Muscle layer of duodenum (tissue), 2 donors: ENCODE measurements around the gene FBXL22.

Source experiments
- H3K27ac ChIP-seq: one replicate; pipeline ENCODE4 v1.7.0; 2013; ENCODE audit warnings: mild to moderate bottlenecking, low read length
- H3K27me3 ChIP-seq: one replicate; pipeline ENCODE4 v1.7.0; 2013; ENCODE audit warnings: low read depth, mild to moderate bottlenecking, control low read depth, low read length
- H3K36me3 ChIP-seq, 2 donors: one replicate each; pipeline ENCODE4 v1.7.0; 2013; ENCODE audit warnings: low read length in 2 of 2, control low read depth in 1 of 2, mild to moderate bottlenecking in 1 of 2; ENCODE audit not compliant: insufficient read depth in 2 of 2, control insufficient read depth in 1 of 2
- H3K4me1 ChIP-seq, 2 donors: one replicate each; pipeline ENCODE4 v1.7.0; 2013; ENCODE audit warnings: low read length in 2 of 2, mild to moderate bottlenecking in 2 of 2, control low read depth in 1 of 2, moderate library complexity in 1 of 2; ENCODE audit not compliant: insufficient read depth in 2 of 2, control insufficient read depth in 1 of 2
- H3K4me3 ChIP-seq, 2 donors: one replicate each; pipeline ENCODE4 v1.7.0; 2013; ENCODE audit warnings: low read length in 2 of 2, low read depth in 1 of 2, mild to moderate bottlenecking in 1 of 2
- H3K9me3 ChIP-seq, 2 donors: one replicate each; pipeline ENCODE4 v1.7.0; 2013; ENCODE audit warnings: low read length in 2 of 2, control low read depth in 1 of 2, mild to moderate bottlenecking in 1 of 2; ENCODE audit not compliant: control insufficient read depth in 1 of 2
- donor health status: healthy.

FBXL22 gene

DNA sequence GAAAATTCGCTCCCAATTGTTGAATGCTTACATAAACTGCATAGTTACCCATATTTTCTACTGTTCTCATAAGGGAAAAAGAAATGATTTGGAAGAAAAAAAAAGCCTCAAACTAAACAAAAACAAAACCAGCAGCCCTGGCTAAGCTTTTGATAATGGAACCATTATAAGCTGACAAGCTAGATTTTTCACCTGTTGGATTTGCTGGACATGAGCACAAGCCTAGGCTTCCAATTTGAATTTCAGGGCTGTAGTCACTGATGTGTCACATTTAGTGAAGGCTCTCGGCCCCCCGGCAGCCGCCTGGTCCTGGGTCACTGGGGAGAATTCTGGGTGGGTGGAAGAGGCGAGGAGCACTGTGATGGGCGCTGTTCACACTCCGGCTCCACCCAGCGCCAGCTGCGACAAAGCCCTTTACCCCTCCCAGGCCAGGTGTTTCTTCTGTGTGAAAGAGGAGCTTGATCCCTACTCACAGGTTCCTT is 4.6 kb downstream of the FBXL22 start:
- Histone ChIP-seq H3K27ac (peak overlapping the region; percentile 69), H3K36me3 (no peaks in the 10 kb centered on the region), H3K27me3 (no peaks in the 10 kb centered on the region), H3K4me3 (peak overlapping the region; percentile 82 to 83), H3K4me1 (peaks cover 5 to 21% of the 10 kb centered on the region in 2 donors), H3K9me3 (no peaks in the 10 kb centered on the region)

DNA sequence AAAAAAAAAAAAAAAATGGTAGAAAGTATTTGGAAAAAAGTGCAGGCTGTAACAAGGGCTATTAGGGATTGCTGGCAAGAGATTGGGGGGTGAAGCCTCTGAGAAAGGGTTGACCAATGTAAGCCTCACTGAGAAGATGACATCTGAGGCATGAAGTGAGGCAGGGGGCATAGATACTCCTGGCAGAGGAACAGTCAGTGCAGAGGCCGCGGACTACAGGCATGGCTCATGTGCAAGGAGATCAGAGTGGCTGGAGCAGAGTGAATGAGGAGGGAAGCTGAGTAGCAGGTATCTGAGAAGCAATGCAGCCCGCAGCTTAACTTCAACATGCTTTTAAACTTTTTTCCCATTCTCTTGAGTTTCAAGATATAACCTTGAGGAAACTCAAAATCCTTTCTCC is 5.4 kb downstream of the FBXL22 start:
- Histone ChIP-seq H3K4me3 (no peak overlapping the region), H3K27ac (no peak overlapping the region), H3K4me1 (peaks cover 5 to 18% of the 10 kb centered on the region in 2 donors), H3K27me3 (no peaks in the 10 kb centered on the region), H3K9me3 (no peaks in the 10 kb centered on the region), H3K36me3 (peaks cover 4% of the 10 kb centered on the region in 2 donors)

DNA sequence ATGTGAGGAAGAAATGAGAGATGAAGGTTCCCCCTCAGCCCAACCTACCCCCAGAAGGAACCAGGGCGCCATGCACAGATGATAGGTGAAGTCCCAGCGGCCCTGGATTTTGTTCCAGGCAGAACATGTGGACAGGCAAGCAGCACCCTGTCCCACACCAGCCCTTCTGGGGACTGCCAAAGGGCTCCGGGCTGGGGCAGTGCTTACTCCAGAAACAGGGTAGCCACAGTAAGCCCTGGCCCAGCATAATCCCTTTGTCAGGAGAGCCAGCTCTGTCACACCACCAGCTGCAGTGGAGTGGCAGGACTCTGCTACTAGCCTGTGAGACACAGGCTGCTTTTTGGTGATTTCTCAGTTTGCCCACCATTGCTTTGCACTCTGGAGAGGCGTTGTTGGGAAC is 6.3 kb downstream of the FBXL22 start:
- no peak overlapping the region for H3K27ac ChIP-seq
- H3K36me3 ChIP-seq = peaks cover 13 to 14% of the 10 kb centered on the region in 2 donors
- peaks cover 5 to 10% of the 10 kb centered on the region in 2 donors for H3K4me1 ChIP-seq
- no peaks in the 10 kb centered on the region for H3K27me3 ChIP-seq
- no peaks in the 10 kb centered on the region for H3K9me3 ChIP-seq
- H3K4me3 ChIP-seq = no peak overlapping the region

DNA sequence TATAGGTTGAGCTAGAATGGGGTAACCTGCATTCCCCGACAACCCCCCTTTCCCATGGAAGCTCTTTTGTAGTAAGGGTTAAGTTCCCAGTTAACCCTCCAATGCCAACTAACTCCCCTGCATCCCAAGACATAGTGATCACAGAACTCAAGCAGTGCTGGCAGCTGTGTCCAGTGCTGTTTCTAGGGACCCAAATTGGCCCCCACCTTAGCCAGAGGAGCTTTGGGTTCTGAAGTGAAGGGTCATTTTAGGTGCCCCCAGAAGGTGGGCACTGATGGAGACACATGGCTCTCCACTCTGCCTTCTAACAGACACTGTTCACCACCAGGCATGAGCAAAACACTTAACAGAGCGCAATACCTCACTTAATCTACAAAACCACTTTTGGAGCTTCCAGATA is 7.1 kb downstream of the FBXL22 start:
- Histone ChIP-seq H3K27me3 (no peaks in the 10 kb centered on the region), H3K27ac (no peak overlapping the region), H3K9me3 (no peaks in the 10 kb centered on the region), H3K36me3 (peaks cover 20 to 21% of the 10 kb centered on the region in 2 donors), H3K4me3 (no peak overlapping the region), H3K4me1 (peaks cover under 1 to 10% of the 10 kb centered on the region in 2 donors)

DNA sequence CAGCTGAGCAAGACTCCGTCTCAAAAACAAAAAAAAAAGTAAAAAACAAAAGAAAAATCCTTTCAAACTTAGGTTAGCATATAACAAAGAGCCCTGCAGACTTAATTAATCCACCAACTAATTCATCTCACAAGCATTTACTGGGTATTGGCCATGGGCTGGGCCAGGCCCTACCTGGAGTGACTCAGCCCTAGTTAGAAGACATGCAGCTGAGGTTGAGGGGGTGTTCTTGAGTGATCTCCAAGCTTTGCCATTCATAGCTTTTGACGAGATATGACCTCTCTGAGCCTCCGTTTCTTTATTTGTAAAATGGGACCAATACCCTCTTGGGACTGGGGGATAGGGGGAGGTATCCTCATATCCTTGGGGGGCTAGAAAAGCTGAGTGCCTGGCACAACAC is 7.8 kb downstream of the FBXL22 start:
- Histone ChIP-seq H3K27ac (no peak overlapping the region), H3K36me3 (peaks cover 24 to 25% of the 10 kb centered on the region in 2 donors), H3K4me3 (no peak overlapping the region), H3K9me3 (no peaks in the 10 kb centered on the region), H3K4me1 (peaks cover 0 to 12% of the 10 kb centered on the region in 2 donors), H3K27me3 (no peaks in the 10 kb centered on the region)

DNA sequence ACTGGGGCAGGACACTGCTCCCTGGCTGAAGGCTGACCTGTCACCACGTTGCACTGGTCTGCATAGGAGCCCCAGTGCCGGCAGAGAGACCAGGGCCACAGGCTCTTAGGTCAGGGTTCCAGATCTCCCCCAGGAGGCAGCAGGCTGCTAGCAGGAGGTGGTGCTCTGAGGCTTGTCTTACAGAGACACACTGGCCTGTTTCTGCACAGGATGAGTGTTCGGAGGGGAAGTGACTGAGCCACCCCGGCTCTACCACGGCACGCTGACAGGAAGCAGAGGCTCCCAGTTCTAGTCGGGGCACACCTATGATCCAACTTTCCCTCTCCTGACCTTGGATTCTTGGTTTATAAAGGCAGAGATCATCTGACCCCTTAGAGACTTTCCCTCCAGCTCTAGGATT is 8.6 kb downstream of the FBXL22 start:
- Histone ChIP-seq H3K4me1 (peaks cover 6 to 20% of the 10 kb centered on the region in 2 donors), H3K36me3 (peaks cover 24 to 25% of the 10 kb centered on the region in 2 donors), H3K4me3 (no peak overlapping the region), H3K27ac (no peak overlapping the region), H3K9me3 (no peaks in the 10 kb centered on the region), H3K27me3 (no peaks in the 10 kb centered on the region)

DNA sequence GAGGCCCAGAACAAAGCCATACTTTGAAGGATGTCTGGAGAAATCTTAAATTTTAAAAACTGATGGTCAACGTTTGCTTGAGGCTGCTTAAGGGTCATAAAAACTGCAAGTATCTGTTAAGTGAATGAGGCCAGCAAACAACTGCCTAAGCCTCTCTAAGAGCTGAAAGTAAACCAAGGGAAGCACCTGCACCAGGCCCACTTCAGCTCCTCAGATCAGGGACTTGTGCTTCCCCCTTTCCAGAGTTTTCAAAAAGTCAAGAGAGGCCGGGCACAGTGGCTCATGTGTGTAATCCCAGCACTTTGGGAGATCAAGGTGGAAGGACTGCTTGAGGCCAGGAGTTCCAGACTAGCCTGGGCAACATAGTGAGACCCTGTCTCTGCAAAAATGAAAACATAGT is 9.1 kb downstream of the FBXL22 start:
- Histone ChIP-seq H3K27me3 (no peaks in the 10 kb centered on the region), H3K27ac (no peak overlapping the region), H3K9me3 (no peaks in the 10 kb centered on the region), H3K4me3 (no peak overlapping the region), H3K36me3 (peaks cover 24 to 25% of the 10 kb centered on the region in 2 donors), H3K4me1 (peaks cover 11 to 25% of the 10 kb centered on the region in 2 donors)

DNA sequence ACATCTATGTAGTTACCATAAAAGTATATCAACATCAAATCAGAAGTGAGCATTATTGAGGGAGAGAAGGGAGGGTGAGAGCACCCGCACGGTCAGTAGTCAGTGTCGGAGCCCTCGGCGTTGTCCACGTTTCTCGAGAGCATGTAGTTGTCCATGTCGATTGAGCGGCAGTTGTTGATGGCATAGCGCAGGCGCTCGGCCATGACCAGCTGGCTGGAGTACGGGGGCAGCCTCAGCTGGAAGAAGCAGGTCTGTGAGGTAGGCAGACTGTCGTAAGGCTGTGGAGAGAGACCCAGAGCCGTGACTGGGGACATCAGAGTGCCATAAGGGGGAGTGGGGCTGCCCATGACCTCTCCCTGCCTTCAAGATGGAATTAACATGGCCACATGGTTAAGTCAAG is 11.8 kb downstream of the FBXL22 start:
- Histone ChIP-seq H3K27me3 (no peaks in the 10 kb centered on the region), H3K36me3 (peaks cover 27 to 40% of the 10 kb centered on the region in 2 donors), H3K9me3 (no peaks in the 10 kb centered on the region), H3K27ac (no peak overlapping the region), H3K4me1 (peaks cover 11 to 25% of the 10 kb centered on the region in 2 donors), H3K4me3 (no peak overlapping the region)

DNA sequence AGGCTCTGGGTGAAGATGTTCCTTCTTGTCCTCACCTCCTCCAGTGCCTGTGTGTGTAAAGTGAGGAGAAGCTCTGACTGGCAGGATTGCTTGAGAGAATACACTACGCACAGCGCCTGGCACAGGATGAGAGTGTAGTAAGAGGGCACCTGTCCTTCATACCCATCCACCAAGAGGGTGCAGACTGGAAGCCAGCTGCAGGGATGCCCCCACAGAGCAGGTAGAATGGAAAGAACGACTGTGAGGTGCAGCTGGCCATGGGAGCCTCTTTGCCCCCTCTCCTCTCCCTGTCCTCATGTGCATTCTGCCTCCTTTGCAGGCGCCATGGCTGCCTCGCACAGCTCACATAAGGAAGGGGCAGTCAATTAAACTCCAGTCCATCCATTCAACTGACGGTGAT is 12.3 kb downstream of the FBXL22 start:
- no peaks in the 10 kb centered on the region for H3K27me3 ChIP-seq
- peaks cover 11 to 25% of the 10 kb centered on the region in 2 donors for H3K4me1 ChIP-seq
- H3K36me3 ChIP-seq = peaks cover 31 to 44% of the 10 kb centered on the region in 2 donors
- no peaks in the 10 kb centered on the region for H3K9me3 ChIP-seq
- H3K27ac ChIP-seq = no peak overlapping the region
- H3K4me3 ChIP-seq = no peak overlapping the region

DNA sequence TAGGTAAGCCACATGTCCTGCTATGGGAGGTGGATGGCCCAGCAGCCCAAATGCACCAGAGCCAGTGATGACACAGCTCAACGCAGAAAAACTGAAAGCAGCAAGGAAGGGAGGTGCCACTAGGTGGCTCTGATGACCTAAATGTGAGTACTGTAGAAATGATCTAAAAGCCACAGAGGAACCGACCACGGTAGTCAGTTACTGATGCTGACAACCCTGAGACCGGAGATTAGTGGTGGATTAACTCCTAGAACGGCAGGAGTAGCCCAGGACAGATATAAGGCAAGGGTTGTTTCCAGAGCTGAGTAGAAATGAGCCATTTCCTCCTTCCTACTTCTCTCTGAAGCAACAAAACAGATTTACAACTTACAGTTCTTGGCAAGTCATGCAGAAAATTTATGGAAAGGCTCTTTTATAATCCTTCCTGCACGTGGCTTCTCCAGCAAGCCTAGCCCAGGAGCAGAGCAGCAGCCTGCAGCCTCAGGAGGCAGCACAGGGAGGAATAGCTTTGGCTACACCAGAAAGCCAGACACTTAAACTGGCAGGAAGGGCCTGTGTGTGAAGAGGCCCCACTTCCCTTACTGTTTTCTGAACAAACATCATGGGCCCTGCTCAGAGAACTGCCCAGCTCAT is 13.1 kb downstream of the FBXL22 start:
- Histone ChIP-seq H3K36me3 (peaks cover 37 to 53% of the 10 kb centered on the region in 2 donors), H3K27ac (peak overlapping the region; percentile 34), H3K4me3 (no peak overlapping the region)

DNA sequence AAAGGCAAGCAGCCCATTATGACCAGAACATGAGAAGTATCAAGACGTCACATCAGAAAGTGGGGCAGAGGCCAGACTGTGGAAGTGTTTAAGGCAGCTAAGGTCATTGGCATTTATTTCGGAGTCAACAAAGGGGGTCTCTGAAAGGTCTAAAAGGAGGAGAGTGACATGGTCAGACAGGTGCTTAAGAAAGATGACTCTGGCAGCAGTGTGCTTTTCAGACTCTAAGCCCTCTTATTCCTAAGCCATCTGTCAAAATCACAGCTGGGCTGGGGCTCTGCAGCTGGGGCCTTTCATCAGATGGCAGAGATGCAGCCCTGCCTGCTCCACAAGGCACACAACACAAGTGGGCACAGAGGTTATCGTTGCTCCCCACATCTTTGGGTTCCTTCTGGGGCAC is 14.0 kb downstream of the FBXL22 start:
- H3K36me3 ChIP-seq = peaks cover 43 to 60% of the 10 kb centered on the region in 2 donors
- peaks cover 11 to 22% of the 10 kb centered on the region in 2 donors for H3K4me1 ChIP-seq
- no peaks in the 10 kb centered on the region for H3K9me3 ChIP-seq
- H3K27ac ChIP-seq = no peak overlapping the region
- H3K4me3 ChIP-seq = no peak overlapping the region
- H3K27me3 ChIP-seq = no peaks in the 10 kb centered on the region

More for the DNA sequence above, 13.1 kb downstream of the FBXL22 start:
- Histone ChIP-seq H3K27me3 (no peaks in the 10 kb centered on the region), H3K4me1 (peaks cover 11 to 25% of the 10 kb centered on the region in 2 donors), H3K9me3 (no peaks in the 10 kb centered on the region)

DNA sequence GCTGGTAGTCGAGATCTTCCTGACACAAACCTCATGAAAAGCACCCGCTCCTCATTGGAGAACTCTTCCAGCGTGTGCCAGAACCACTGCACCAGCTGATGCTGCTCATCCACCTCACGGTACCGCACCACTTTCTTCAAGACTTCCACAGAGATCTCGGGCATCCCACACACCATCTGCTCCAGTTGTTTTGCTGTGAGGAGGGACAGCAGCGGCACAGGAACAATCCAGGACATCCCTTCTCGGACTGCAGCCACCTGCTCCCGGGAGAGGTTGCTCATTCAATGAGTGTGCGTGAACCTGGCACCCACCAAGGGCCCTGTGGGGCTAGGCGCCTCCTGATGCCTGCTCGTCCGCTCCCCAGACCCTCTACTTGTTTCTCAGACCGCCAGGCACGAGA is 15.1 kb downstream of the FBXL22 start:
- Histone ChIP-seq H3K4me1 (peaks cover 11 to 22% of the 10 kb centered on the region in 2 donors), H3K27ac (no peak overlapping the region), H3K9me3 (no peaks in the 10 kb centered on the region), H3K27me3 (no peaks in the 10 kb centered on the region), H3K36me3 (peaks cover 46 to 63% of the 10 kb centered on the region in 2 donors), H3K4me3 (no peak overlapping the region)
